HEK293 (cell line): Measurements from ENCODE around the gene OR1N2.
"Not testable (repeated sequence)": the region's sequence is repeated elsewhere in the genome, so short reads cannot be mapped to it uniquely, and the experiment has no call there.

ENCODE experiments used
- CTCF ChIA-PET: fragments of 350-600 bp; formaldehyde crosslinking; extraction: SDS; loops from one replicate; lab custom pipeline; 2021; ENCODE audit warnings: antibody characterized with exemption; lab: Yijun Ruan, JAX
- POLR2A ChIA-PET: fragments of 300-600 bp; formaldehyde crosslinking; extraction: SDS; loops from one replicate; lab custom pipeline; 2020; ENCODE audit warnings: antibody characterized with exemption, inconsistent platforms; lab: Yijun Ruan, JAX
- H3K27ac ChIP-seq: fragments of 200-500 bp; sonication (Bioruptor generic); 2 replicates; pipeline ENCODE4 v1.5.1; 2014; ENCODE audit warnings: low read depth, low read length, control low read depth, inconsistent platforms; ENCODE audit errors: extremely low read depth
- H3K36me3 ChIP-seq, 2 experiments: fragments of 200-500 bp in 1 of 2; sonication (Bioruptor generic) in 1 of 2; 1 replicate in 1 of 2; 2 replicates in 1 of 2; pipeline ENCODE4 v1.5.1; 2014 to 2017; ENCODE audit warnings: inconsistent platforms in 2 of 2, low read length in 2 of 2; ENCODE audit not compliant: control insufficient read depth in 2 of 2, insufficient read depth in 1 of 2
- H3K4me1 ChIP-seq: fragments of 200-500 bp; sonication (Bioruptor generic); 2 replicates; pipeline ENCODE4 v1.5.1; 2014; ENCODE audit warnings: mild to moderate bottlenecking, low read length, inconsistent platforms; ENCODE audit not compliant: control insufficient read depth, insufficient read depth
- H3K4me3 ChIP-seq: 2 replicates; pipeline ENCODE4 v1.5.1; 2011; ENCODE audit warnings: low read depth, mild to moderate bottlenecking, control low read depth, low read length, moderate library complexity
- H3K9me3 ChIP-seq: fragments of 200-500 bp; sonication (Bioruptor generic); 2 replicates; pipeline ENCODE4 v1.5.1; 2014; ENCODE audit warnings: low read depth, low read length, inconsistent platforms; ENCODE audit not compliant: control insufficient read depth, insufficient read depth
- KLF16 ChIP-seq: fragments of 450-650 bp; formaldehyde crosslinking; IDR thresholded peaks from 2 replicates; pipeline ENCODE4 v1.5.1; 2017; ENCODE audit warnings: missing biosample characterization, missing genetic modification characterization
- SCRT2 ChIP-seq: fragments of 450-650 bp; formaldehyde crosslinking; IDR thresholded peaks from 2 replicates; pipeline ENCODE4 v1.5.1; 2016; ENCODE audit warnings: missing biosample characterization, missing genetic modification characterization
- YY1 ChIP-seq: fragments of 450-650 bp; formaldehyde crosslinking; IDR thresholded peaks from 2 replicates; pipeline ENCODE4 v1.5.1; 2018; ENCODE audit warnings: missing biosample characterization, missing genetic modification characterization
- ZFP69B ChIP-seq: fragments of 450-650 bp; formaldehyde crosslinking; IDR thresholded peaks from 2 replicates; pipeline ENCODE4 v1.5.1; 2016; ENCODE audit warnings: missing biosample characterization, missing genetic modification characterization

Gene OR1N2

DNA sequence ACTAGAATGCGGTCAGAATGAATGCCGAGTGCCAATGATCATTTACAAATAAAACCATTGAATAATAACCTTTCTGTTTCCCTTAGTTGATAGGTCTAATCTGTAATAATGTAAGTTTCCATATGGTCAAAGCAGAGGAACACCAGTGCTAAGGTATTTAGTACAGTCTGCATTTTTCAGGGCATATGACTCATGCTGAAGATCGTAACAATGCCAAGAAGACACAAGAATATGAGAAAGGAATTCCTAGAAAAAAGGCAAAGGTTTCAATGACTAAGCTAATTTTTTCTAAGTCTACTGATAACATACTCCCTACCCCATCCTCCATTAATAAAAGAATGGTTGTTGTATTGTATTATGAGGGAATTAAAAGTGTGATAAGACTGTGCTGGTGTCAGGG is 27.4 kb downstream of the OR1N2 start:
- no peak for TF ChIP-seq YY1 (tag by site-specific recombination)
- no peak for TF ChIP-seq ZFP69B
- TF ChIP-seq KLF16 (tag by site-specific recombination) = no peak
- no peak for TF ChIP-seq SCRT2 (tag by site-specific recombination)
- Histone ChIP-seq H3K27ac (no peak overlapping the region), H3K36me3 (no peaks in the 10 kb centered on the region), H3K9me3 (no peaks in the 10 kb centered on the region), H3K4me3 (no peak overlapping the region), H3K4me1 (no peaks in the 10 kb centered on the region)
- ChIA-PET CTCF (interaction anchor here (1.4 kb wide), 1 partner anchor 82 kb away, joined by 6 read pairs; no protein-coding TSS in a partner anchor), POLR2A (no interaction called here)

DNA sequence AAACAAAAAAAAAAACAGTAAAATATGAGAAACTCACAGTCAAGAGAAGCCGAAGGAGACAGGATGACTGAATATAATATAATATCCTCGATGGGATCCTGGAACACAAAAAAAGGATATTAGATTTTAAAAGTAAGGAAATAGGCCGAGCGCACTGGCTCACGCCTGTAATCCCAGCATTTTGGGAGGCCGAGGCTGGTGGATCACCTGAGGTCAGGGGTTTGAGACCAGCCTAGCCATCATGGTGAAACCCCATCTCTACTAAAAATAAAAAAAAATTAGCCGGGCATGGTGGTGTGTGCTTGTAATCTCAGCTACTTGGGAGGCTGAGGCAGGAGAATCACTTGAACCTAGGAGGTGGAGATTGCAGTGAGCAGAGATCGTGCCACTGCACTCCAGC is 30.4 kb downstream of the OR1N2 start, which contains the start of gene OR1L8:
Gene OR1L8, minus strand, starts transcription at position 101 of the 400 bp plus-strand sequence. CDS start 14,907 bp downstream, outside the sequence.
- H3K4me1 ChIP-seq, CTCF ChIA-PET, H3K9me3 ChIP-seq, POLR2A ChIA-PET, H3K4me3 ChIP-seq, H3K27ac ChIP-seq, H3K36me3 ChIP-seq: not testable (repeated sequence)
